GM10248 (cell line): ENCODE data around the gene MT1F.

Experiments
- CTCF ChIA-PET: fragments of 300-600 bp; sonication (Branson Sonifier 250); formaldehyde crosslinking; extraction: SDS; loops from one replicate; lab custom pipeline; 2021; ENCODE audit warnings: antibody characterized with exemption; lab: Yijun Ruan, JAX
- POLR2A ChIA-PET: fragments of 350-650 bp; sonication (Branson Sonifier 250); formaldehyde crosslinking; extraction: SDS; loops from one replicate; lab custom pipeline; 2020; ENCODE audit warnings: antibody characterized with exemption; lab: Yijun Ruan, JAX
- DNase-seq: peaks from one replicate; pipeline ENCODE4 v3.0.0; 2012; ENCODE audit errors: extremely low spot score
- CTCF ChIP-seq: IDR thresholded peaks from 2 replicates; pipeline ENCODE4 v1.5.1; 2012; ENCODE audit warnings: mild to moderate bottlenecking, low read depth; ENCODE audit errors: extremely low read depth, missing control alignments, control extremely low read depth

MT1F gene

DNA sequence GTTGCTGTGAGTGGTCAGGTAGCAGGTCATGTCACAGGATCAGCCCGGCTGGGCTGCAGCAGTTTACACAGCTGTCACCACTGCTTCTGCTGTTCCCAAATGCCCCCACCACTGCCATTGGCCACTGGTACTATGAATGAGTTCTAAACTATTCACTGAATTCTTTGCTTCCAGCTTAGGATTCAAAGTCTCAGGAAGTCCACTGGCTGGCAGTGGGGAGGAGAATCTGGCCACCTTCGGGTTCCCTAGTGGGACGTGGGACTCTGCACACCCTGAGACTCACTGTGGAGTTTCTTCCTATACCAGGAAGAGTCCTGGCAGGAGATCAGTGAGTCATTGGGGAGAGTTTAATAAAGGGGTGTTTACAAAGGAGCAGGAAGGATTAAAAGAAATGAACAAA lies 31.4 kb downstream of the MT1F start:
- no peak for DNase-seq
- no peak for TF ChIP-seq CTCF
- ChIA-PET POLR2A (no interaction called here), CTCF (interaction anchor here (1.1 to 3.0 kb wide), 3 partner anchors 9 to 16 kb away, joined by 3 to 16 read pairs (median 7); no protein-coding TSS in a partner anchor)

GRCh38 chr16:56690420-56691122 lies 32.8 kb downstream of the MT1F start:
- TF ChIP-seq CTCF = no peak
- CTCF ChIA-PET = interaction anchor here (2.2 to 3.0 kb wide), 2 partner anchors 11 to 17 kb away, joined by 7 to 16 read pairs; no protein-coding TSS in a partner anchor
- POLR2A ChIA-PET = no interaction called here
- DNase-seq = no peak

GRCh38 chr16:56691885-56692284 lies 34.1 kb downstream of the MT1F start:
- ChIA-PET CTCF (no interaction called here), POLR2A (no interaction called here)
- no peak for DNase-seq
- no peak for TF ChIP-seq CTCF

DNA sequence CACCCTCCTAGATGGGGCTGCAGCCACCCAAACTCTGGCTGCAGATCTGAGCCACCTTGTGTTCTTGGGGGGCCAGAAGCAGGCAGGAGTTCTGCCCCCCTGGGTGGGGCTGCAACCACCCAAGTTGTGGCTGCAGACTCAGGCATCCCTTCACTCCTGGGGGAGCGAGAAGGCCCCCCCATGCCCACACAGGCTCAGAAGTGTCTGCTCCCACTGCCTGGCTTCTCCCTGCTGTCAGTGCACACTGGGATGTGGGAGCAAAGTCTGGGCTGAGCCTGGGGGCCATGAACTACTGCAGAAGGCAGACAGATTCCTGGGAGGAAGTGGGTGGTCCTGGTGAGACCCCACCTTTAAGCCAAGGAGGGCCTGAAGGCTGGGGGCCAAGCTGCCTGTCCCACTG lies 37.5 kb downstream of the MT1F start:
- CTCF ChIA-PET = interaction anchor here (1.1 to 1.7 kb wide), 4 partner anchors 14 to 119 kb away, joined by 3 to 5 read pairs (median 4); no protein-coding TSS in a partner anchor
- TF ChIP-seq CTCF = no peak

GRCh38 chr16:56697456-56698155 lies 39.8 kb downstream of the MT1F start:
- ChIA-PET CTCF (interaction anchor here (1.0 to 1.6 kb wide), 4 partner anchors 9 to 183 kb away, joined by 3 to 13 read pairs (median 4); no protein-coding TSS in a partner anchor), POLR2A (interaction anchor here (0.7 kb wide), 1 partner anchor 325 kb away, joined by 12 read pairs; no protein-coding TSS in a partner anchor)
- DNase-seq = no peak
- no peak for TF ChIP-seq CTCF

More for the DNA sequence above, 37.5 kb downstream of the MT1F start:
- no peak for DNase-seq
- POLR2A ChIA-PET = no interaction called here

- CTCF ChIA-PET = interaction anchor here (0.9 to 4.6 kb wide), 7 partner anchors 10 to 183 kb away, joined by 3 to 73 read pairs (median 17); no protein-coding TSS in a partner anchor
- no peak for DNase-seq
- POLR2A ChIA-PET = no interaction called here
- TF ChIP-seq CTCF = no peak
Observed at GRCh38 chr16:56700195-56700594, 42.4 kb downstream of the MT1F start.
